Measurements from ENCODE around the gene SPATA18.

GRCh38 chr4:52110171-52110570 lies 59.1 kb downstream of the SPATA18 start:
- TF ChIP-seq YY1 (IDR thresholded peaks at IDR 0.05; ENCODE audit: insufficient read depth, insufficient read length): no peak
- no peak for TF ChIP-seq ZNF274 (IDR thresholded peaks at IDR 0.05; ENCODE audit: low read depth, low read length)
- TF ChIP-seq SUZ12 (IDR thresholded peaks at IDR 0.05; ENCODE audit: extremely low read depth, insufficient read depth, insufficient read length): no peak
